DND-41 (cell line): ENCODE data around the gene BST1.

Source experiments
- ATAC-seq: fragments of 200-7000 bp; cut with Tn5 transposase; 3 replicates; pipeline ENCODE4 v1.9.1; 2021; ENCODE audit warnings: low read depth; ENCODE audit not compliant: insufficient read depth
- DNase-seq: peaks from one replicate; pipeline ENCODE4 v3.0.0-alpha.2; 2020
- H2AFZ ChIP-seq: 2 replicates; pipeline ENCODE4 v1.6.0; 2012; ENCODE audit warnings: low read depth, low read length
- H3K27ac ChIP-seq: 2 replicates; pipeline ENCODE4 v1.5.1; 2012; ENCODE audit warnings: low read length, inconsistent platforms
- H3K27me3 ChIP-seq: fragments of 200-600 bp; sonication (generic); 2 replicates; pipeline ENCODE4 v1.6.0; 2012; ENCODE audit warnings: low read length, mild to moderate bottlenecking, inconsistent platforms; ENCODE audit not compliant: insufficient read depth, poor library complexity
- H3K36me3 ChIP-seq: 2 replicates; pipeline ENCODE4 v1.5.1; 2012; ENCODE audit warnings: low read length, inconsistent platforms; ENCODE audit not compliant: insufficient read depth
- H3K4me1 ChIP-seq: 2 replicates; pipeline ENCODE4 v1.5.1; 2012; ENCODE audit warnings: mild to moderate bottlenecking, low read length; ENCODE audit not compliant: insufficient read depth
- H3K4me2 ChIP-seq: 2 replicates; pipeline ENCODE4 v1.6.0; 2012; ENCODE audit warnings: mild to moderate bottlenecking, moderate library complexity, low read length, inconsistent platforms; ENCODE audit not compliant: insufficient read depth
- H3K4me3 ChIP-seq, 2 experiments: fragments of 200-600 bp in 1 of 2; shearing (Covaris generic) in 1 of 2; 2 replicates each; pipeline ENCODE4 v1.5.1; 2012 to 2016; ENCODE audit warnings: inconsistent platforms in 2 of 2, low read length in 2 of 2, mild to moderate bottlenecking in 2 of 2, low read depth in 1 of 2, moderate library complexity in 1 of 2
- H3K79me2 ChIP-seq: 2 replicates; pipeline ENCODE4 v1.6.0; 2012; ENCODE audit warnings: low read length, inconsistent platforms; ENCODE audit not compliant: insufficient read depth
- H3K9ac ChIP-seq: 2 replicates; pipeline ENCODE4 v1.6.0; 2012; ENCODE audit warnings: low read depth, mild to moderate bottlenecking, inconsistent platforms, low read length, moderate library complexity
- H3K9me3 ChIP-seq: 2 replicates; pipeline ENCODE4 v1.5.1; 2012; ENCODE audit warnings: low read length, moderate library complexity, mild to moderate bottlenecking, inconsistent platforms; ENCODE audit not compliant: insufficient read depth, severe bottlenecking
- H4K20me1 ChIP-seq: 2 replicates; pipeline ENCODE4 v1.6.0; 2012; ENCODE audit warnings: low read length; ENCODE audit not compliant: insufficient read depth
- EZH2 ChIP-seq: IDR thresholded peaks from 3 replicates; pipeline ENCODE4 v1.6.1; 2012; ENCODE audit warnings: borderline replicate concordance, low read depth, mild to moderate bottlenecking, moderate library complexity, low read length, inconsistent platforms; ENCODE audit not compliant: severe bottlenecking
- TF ChIP-seq, protein P1 (sequence below): IDR thresholded peaks from 2 replicates; pipeline ENCODE4 v1.5.1; 2012; ENCODE audit warnings: borderline replicate concordance, low read length, moderate library complexity, mild to moderate bottlenecking; ENCODE audit not compliant: poor library complexity, severe bottlenecking; ENCODE audit errors: extremely low read depth

The BST1 gene

DNA sequence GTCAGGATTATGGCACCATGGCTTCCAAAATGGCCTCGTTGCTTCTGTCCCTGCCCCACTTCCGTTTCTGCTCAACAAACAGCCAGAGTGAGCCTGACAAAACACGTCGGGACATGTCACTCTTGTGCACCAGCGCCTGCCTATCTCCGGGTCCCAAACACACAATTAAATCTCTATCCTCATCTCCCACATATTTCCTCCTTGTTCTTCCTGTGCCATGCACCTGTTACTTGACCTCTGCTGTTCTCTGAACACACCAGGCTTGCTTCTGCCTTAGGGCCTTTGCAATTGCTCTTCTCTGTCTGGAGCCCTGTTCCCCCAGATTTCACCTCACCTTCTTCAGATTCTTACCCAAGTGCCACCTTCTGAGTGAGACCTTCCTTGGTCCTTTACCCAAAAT is 62.5 kb downstream of the BST1 start:
- peak overlapping the region; percentile 68 for H3K9ac ChIP-seq
- TF ChIP-seq EZH2, result no peak
- TF ChIP-seq, protein P1, sequence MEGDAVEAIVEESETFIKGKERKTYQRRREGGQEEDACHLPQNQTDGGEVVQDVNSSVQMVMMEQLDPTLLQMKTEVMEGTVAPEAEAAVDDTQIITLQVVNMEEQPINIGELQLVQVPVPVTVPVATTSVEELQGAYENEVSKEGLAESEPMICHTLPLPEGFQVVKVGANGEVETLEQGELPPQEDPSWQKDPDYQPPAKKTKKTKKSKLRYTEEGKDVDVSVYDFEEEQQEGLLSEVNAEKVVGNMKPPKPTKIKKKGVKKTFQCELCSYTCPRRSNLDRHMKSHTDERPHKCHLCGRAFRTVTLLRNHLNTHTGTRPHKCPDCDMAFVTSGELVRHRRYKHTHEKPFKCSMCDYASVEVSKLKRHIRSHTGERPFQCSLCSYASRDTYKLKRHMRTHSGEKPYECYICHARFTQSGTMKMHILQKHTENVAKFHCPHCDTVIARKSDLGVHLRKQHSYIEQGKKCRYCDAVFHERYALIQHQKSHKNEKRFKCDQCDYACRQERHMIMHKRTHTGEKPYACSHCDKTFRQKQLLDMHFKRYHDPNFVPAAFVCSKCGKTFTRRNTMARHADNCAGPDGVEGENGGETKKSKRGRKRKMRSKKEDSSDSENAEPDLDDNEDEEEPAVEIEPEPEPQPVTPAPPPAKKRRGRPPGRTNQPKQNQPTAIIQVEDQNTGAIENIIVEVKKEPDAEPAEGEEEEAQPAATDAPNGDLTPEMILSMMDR, result no peak
- H3K4me3 ChIP-seq, result peak overlapping the region in 1 of 2 experiments; percentile 51; a peak in 2 of 4 replicates
- H4K20me1 ChIP-seq, result no peaks in the 10 kb centered on the region
- peak overlapping the region; percentile 99 for H3K27ac ChIP-seq
- no peaks in the 10 kb centered on the region for H3K27me3 ChIP-seq
- DNase-seq, result peak; percentile 91
- H3K4me2 ChIP-seq, result peak overlapping the region; percentile 61
- peak; percentile 73 for ATAC-seq
- no peaks in the 10 kb centered on the region for H3K9me3 ChIP-seq
- H3K4me1 ChIP-seq, result peaks cover 98% of the 10 kb centered on the region
- H3K79me2 ChIP-seq, result peaks cover 60% of the 10 kb centered on the region
- peak overlapping the region; percentile 21 for H2AFZ ChIP-seq
- H3K36me3 ChIP-seq, result peaks cover 6% of the 10 kb centered on the region; the same call in 1 of the 2 replicates

DNA sequence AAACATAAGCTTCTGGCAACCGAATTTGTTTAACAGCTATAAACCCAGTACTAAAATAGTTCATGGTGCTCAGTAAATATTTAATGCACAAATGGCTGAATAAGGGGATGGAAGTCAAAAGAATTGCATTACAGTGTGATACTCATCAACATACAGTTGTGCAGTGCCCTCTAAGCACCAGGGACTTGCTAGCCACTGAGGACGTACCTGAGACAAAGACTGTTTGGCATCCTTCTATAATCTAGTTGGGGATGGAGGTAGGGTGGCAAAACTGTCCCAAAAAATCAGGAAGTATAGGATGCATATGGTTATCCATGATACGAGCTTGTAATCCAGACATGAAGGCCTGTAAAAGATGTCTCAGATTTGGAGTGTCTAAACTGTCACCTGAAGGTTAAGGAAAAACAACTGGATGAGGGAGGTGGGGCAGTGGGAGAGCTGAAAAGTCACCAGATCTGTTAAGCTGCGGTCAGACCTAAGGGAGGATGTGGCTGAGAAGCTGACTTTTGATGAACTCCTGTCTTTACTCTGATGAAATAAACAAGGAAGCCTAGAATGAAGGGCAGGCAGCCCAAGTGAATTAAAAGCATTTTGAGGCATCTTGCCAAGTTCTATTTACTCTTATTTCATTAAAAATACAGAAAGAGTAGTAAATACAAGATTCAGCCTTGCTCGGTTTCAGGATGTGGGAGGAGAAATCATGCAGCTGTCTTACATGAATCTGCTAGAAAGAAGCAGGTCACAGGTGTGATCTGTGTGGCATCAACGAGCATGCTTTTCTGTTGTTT is 63.2 kb downstream of the BST1 start:
- DNase-seq (peak; percentile 88), ATAC-seq (peak; percentile 76)
- H3K27me3 ChIP-seq, result no peaks in the 10 kb centered on the region
- peak overlapping the region in 1 of 2 experiments; percentile 51; a peak in 2 of 4 replicates for H3K4me3 ChIP-seq
- peak overlapping the region; percentile 68 for H3K9ac ChIP-seq
- TF ChIP-seq EZH2, result no peak
- TF ChIP-seq, protein P1, result no peak
- H2AFZ ChIP-seq, result no peak overlapping the region
- no peaks in the 10 kb centered on the region for H4K20me1 ChIP-seq
- peaks cover 99% of the 10 kb centered on the region for H3K4me1 ChIP-seq
- peaks cover 9% of the 10 kb centered on the region; the same call in 1 of the 2 replicates for H3K36me3 ChIP-seq
- H3K9me3 ChIP-seq, result no peaks in the 10 kb centered on the region
- H3K79me2 ChIP-seq, result peaks cover 65% of the 10 kb centered on the region
- peak overlapping the region; percentile 99 for H3K27ac ChIP-seq
- H3K4me2 ChIP-seq, result peak overlapping the region; percentile 61

DNA sequence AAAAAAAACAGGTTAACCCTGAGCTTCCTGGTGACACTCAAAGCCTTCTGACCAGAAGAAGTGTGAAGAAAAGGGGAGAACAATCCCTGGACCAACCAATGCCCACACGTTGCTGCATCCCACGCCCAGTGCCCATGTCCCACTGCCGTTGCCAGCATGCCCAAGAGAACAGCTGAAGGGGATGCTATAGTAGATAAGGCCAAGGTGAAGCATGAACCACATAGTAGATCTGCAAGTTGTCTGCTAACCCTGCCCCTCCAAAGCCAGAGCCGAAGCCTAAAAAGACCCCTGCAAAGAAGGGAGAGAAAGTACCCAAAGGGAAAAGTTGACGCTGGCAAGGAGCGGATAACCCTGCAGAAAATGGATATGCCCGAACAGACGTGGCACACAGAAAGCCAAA is 64.0 kb downstream of the BST1 start:
- peak overlapping the region; percentile 68 for H3K9ac ChIP-seq
- ATAC-seq, result peak; percentile 22

More for the DNA sequence above, 64.0 kb downstream of the BST1 start:
- Histone ChIP-seq H3K4me2 (peak overlapping the region; percentile 61), H3K79me2 (peaks cover 65% of the 10 kb centered on the region), H3K4me3 (peak overlapping the region in 1 of 2 experiments; percentile 45; a peak in 2 of 4 replicates), H3K27ac (peak overlapping the region; percentile 99), H3K4me1 (peaks cover 99% of the 10 kb centered on the region), H3K27me3 (no peaks in the 10 kb centered on the region), H2AFZ (no peak overlapping the region; the same call in 1 of the 2 replicates), H3K36me3 (peaks cover 9% of the 10 kb centered on the region; the same call in 1 of the 2 replicates), H3K9me3 (no peaks in the 10 kb centered on the region), H4K20me1 (no peaks in the 10 kb centered on the region)
- DNase-seq, result peak; percentile 65
- TF ChIP-seq, protein P1, result no peak
- TF ChIP-seq EZH2, result no peak
